HepG2 (cell line): Measurements from ENCODE around the gene INAFM1. TPM values are rescaled to one million over a fixed set of nuclear protein-coding genes. Genes with fewer than 3 reads are reported as not detected.

ENCODE experiments used
- ATAC-seq: fragments of 200-7000 bp; cut with Tn5 transposase; 3 replicates; pipeline ENCODE4 v1.9.1; 2020; ENCODE audit warnings: mild to moderate bottlenecking, moderate library complexity
- BruUV-seq: library from RNA; stranded (reverse); fragments of 400-500 nt; replicated peaks from 2 replicates; lab custom pipeline; 2021; lab: Mats Ljungman, UMichigan
- CTCF ChIA-PET: fragments of 300-600 bp; formaldehyde crosslinking; extraction: SDS; loops from one replicate; lab custom pipeline; 2021; ENCODE audit warnings: low total read pairs, inconsistent platforms, low intra/inter-chr PET ratio; lab: Yijun Ruan, JAX
- POLR2A ChIA-PET: fragments of 350-600 bp; sonication (Branson Sonifier 250); formaldehyde crosslinking; loops from one replicate; lab custom pipeline; 2020; ENCODE audit warnings: antibody characterized with exemption, inconsistent platforms; lab: Yijun Ruan, JAX
- DNase-seq: peaks from one replicate; pipeline ENCODE4 v3.0.0-alpha.2; 2015; ENCODE audit warnings: low spot score
- FAIRE-seq: peaks from 3 replicates; lab custom pipeline; 2011; peaks lifted over from hg19 to GRCh38; lab: Jason Lieb, UNC
- H2AFZ ChIP-seq: one replicate; pipeline ENCODE4 v1.6.1; 2011; ENCODE audit warnings: low read length, inconsistent platforms
- H3K27ac ChIP-seq: fragments of 300-600 bp; 3 replicates; pipeline ENCODE4 v1.8.0; 2011; ENCODE audit warnings: mixed run types, mild to moderate bottlenecking, mixed read lengths, low read length, inconsistent platforms; ENCODE audit not compliant: insufficient read depth; ENCODE audit errors: extremely low read length
- H3K27me3 ChIP-seq, 2 experiments: fragments of 200-600 bp in 1 of 2; 2 replicates in 1 of 2; 3 replicates in 1 of 2; pipeline versions ENCODE4 v1.6.0 to v1.8.0; 2011; ENCODE audit warnings: low read length in 2 of 2, mild to moderate bottlenecking in 2 of 2, moderate library complexity in 2 of 2, inconsistent platforms in 1 of 2; ENCODE audit not compliant: insufficient read depth in 2 of 2, control insufficient read depth in 1 of 2
- H3K36me3 ChIP-seq, 2 experiments: fragments of 200-600 bp in 1 of 2; replicated peaks in 1 of 2; 2 replicates in 1 of 2; 3 replicates in 1 of 2; pipeline versions ENCODE4 v1.5.1 to v1.8.0; 2011; ENCODE audit warnings: low read length in 2 of 2, inconsistent platforms in 1 of 2; ENCODE audit not compliant: insufficient read depth in 2 of 2, control insufficient read depth in 1 of 2
- H3K4me1 ChIP-seq: 2 replicates; pipeline ENCODE4 v1.5.1; 2012; ENCODE audit warnings: low read length, inconsistent platforms; ENCODE audit not compliant: insufficient read depth
- H3K4me2 ChIP-seq: 2 replicates; pipeline ENCODE4 v1.6.0; 2011; ENCODE audit warnings: low read depth, low read length, inconsistent platforms
- H3K4me3 ChIP-seq, 3 experiments: fragments of 200-600 bp in 1 of 3; sonication (generic), shearing (Covaris generic) in 1 of 3; replicated peaks in 1 of 3; 2 replicates each; pipeline ENCODE4 v1.5.1; 2011 to 2016; ENCODE audit warnings: low read length in 3 of 3, inconsistent platforms in 2 of 3, low read depth in 2 of 3, mild to moderate bottlenecking in 2 of 3, control low read depth in 1 of 3, mixed read lengths in 1 of 3; ENCODE audit not compliant: insufficient read depth in 1 of 3
- H3K79me2 ChIP-seq: one replicate; pipeline ENCODE4 v1.6.1; 2011; ENCODE audit warnings: low read length, inconsistent platforms; ENCODE audit not compliant: insufficient read depth
- H3K9ac ChIP-seq: 2 replicates; pipeline ENCODE4 v1.6.0; 2011; ENCODE audit warnings: mild to moderate bottlenecking, low read depth, low read length, inconsistent platforms; ENCODE audit not compliant: insufficient read depth
- H3K9me3 ChIP-seq: 2 replicates; pipeline ENCODE4 v1.5.1; 2012; ENCODE audit warnings: mild to moderate bottlenecking, low read length
- H4K20me1 ChIP-seq: 2 replicates; pipeline ENCODE4 v1.6.0; 2011; ENCODE audit warnings: inconsistent platforms, mild to moderate bottlenecking, low read length, moderate library complexity; ENCODE audit not compliant: insufficient read depth
- ATF1 ChIP-seq: IDR thresholded peaks from 2 replicates; pipeline ENCODE4 v1.6.1; 2016; ENCODE audit warnings: mild to moderate bottlenecking, control low read depth
- CEBPB ChIP-seq: IDR thresholded peaks from 2 replicates; pipeline ENCODE4 v1.6.1; 2011; ENCODE audit warnings: low read depth, low read length, improper control_type of control experiment, borderline replicate concordance
- E2F5 ChIP-seq: sonication (generic); formaldehyde crosslinking; conservative IDR thresholded peaks from 2 replicates; pipeline ENCODE4 v1.4.0; 2020; ENCODE audit warnings: missing genetic modification reagents
- HIC2 ChIP-seq: sonication (generic); formaldehyde crosslinking; IDR thresholded peaks from 2 replicates; pipeline ENCODE4 v1.9.0; 2022; ENCODE audit warnings: low read depth, missing genetic modification reagents
- KAT8 ChIP-seq: IDR thresholded peaks from 2 replicates; pipeline ENCODE4 v1.6.1; 2016; ENCODE audit warnings: missing genetic modification reagents, missing compliant biosample characterization
- KMT2B ChIP-seq: IDR thresholded peaks from 2 replicates; pipeline ENCODE4 v1.6.1; 2016; ENCODE audit warnings: missing genetic modification reagents, missing compliant biosample characterization
- MEIS2 ChIP-seq: sonication (generic); formaldehyde crosslinking; IDR thresholded peaks from 2 replicates; pipeline ENCODE4 v1.9.0; 2021; ENCODE audit warnings: mild to moderate bottlenecking, missing genetic modification reagents
- MIXL1 ChIP-seq: IDR thresholded peaks from 2 replicates; pipeline ENCODE4 v1.6.1; 2016
- MTA1 ChIP-seq: sonication (generic); formaldehyde crosslinking; IDR thresholded peaks from 2 replicates; pipeline ENCODE4 v1.4.0; 2020; ENCODE audit warnings: missing genetic modification reagents, mild to moderate bottlenecking, borderline replicate concordance
- MYC ChIP-seq: sonication (generic); formaldehyde crosslinking; IDR thresholded peaks from 2 replicates; pipeline ENCODE4 v1.9.0; 2021; ENCODE audit warnings: missing genetic modification reagents, borderline replicate concordance
- RXRB ChIP-seq: IDR thresholded peaks from 2 replicates; pipeline ENCODE4 v1.6.1; 2016; ENCODE audit warnings: borderline replicate concordance, missing genetic modification reagents, missing compliant biosample characterization
- SMC3 ChIP-seq: IDR thresholded peaks from 2 replicates; pipeline ENCODE4 v1.6.1; 2011; ENCODE audit warnings: low read length, improper control_type of control experiment
- SPEN ChIP-seq: sonication (generic); formaldehyde crosslinking; IDR thresholded peaks from 2 replicates; pipeline ENCODE4 v1.5.1; 2020; ENCODE audit warnings: low read depth, mild to moderate bottlenecking, missing genetic modification reagents
- STAG1 ChIP-seq: sonication (generic); formaldehyde crosslinking; IDR thresholded peaks from 2 replicates; pipeline ENCODE4 v1.4.0; 2020; ENCODE audit warnings: missing genetic modification reagents
- ZFP91 ChIP-seq: sonication (generic); formaldehyde crosslinking; IDR thresholded peaks from 2 replicates; pipeline ENCODE4 v1.9.0; 2022; ENCODE audit warnings: missing genetic modification reagents, mild to moderate bottlenecking, borderline replicate concordance
- ZNF580 ChIP-seq: IDR thresholded peaks from 2 replicates; pipeline ENCODE4 v1.6.1; 2016; ENCODE audit warnings: low read depth, borderline replicate concordance
- ZNF652 ChIP-seq: IDR thresholded peaks from 2 replicates; pipeline ENCODE4 v1.6.1; 2016; ENCODE audit warnings: low read depth, borderline replicate concordance
- ZNF75D ChIP-seq: sonication (generic); formaldehyde crosslinking; IDR thresholded peaks from 2 replicates; pipeline ENCODE4 v1.8.1; 2023; ENCODE audit warnings: missing genetic modification reagents, mild to moderate bottlenecking, borderline replicate concordance
- ZSCAN29 ChIP-seq: sonication (generic); formaldehyde crosslinking; conservative IDR thresholded peaks from 2 replicates; pipeline ENCODE4 v1.4.0; 2020; ENCODE audit warnings: mild to moderate bottlenecking, missing genetic modification reagents
- WGBS: methylation state at CpG from one replicate; pipeline ENCODE4 v1.1.6; 2017; ENCODE audit warnings: low lambda C conversion rate; 5-methylcytosine and 5-hydroxymethylcytosine counted together
- in situ Hi-C: cut with HindIII; loops from 2 replicates; pipeline ENCODE4 v1.10.0; 2017; ENCODE audit warnings: low pct_unique_long_range_greater_than_20kb; ENCODE audit not compliant: extremely low pct_ligation_motif_present
- intact Hi-C: fragments of 100-400 bp; cut with micrococcal nuclease; formaldehyde crosslinking; loops from one replicate; pipeline ENCODE4 v1.10.0; 2022; ENCODE audit not compliant: unreplicated experiment
- polyA plus RNA-seq, 8 experiments: library from polyadenylated mRNA; depleted of rRNA in 3 of 8; stranded (reverse) in 7 of 8; unstranded in 1 of 8; fragments of >200 nt; fragmentation: Illumina TruSeq in 4 of 8; extraction: Trizol in 4 of 8; gene quantifications; 2 replicates each; pipeline versions ENCODE4 v1.2.1 to v1.2.3, GENCODE V29; 2011 to 2016; ENCODE audit warnings: low read depth in 4 of 8, missing spikeins in 1 of 8, mixed read lengths in 1 of 8; ENCODE audit not compliant: insufficient read depth in 1 of 8
- total RNA-seq, 5 experiments: library from RNA; depleted of rRNA; stranded (reverse); fragments of >200 nt; fragmentation: Illumina TruSeq; extraction: Trizol; gene quantifications; 2 replicates each; pipeline ENCODE4 v1.2.3, GENCODE V29; 2016; ENCODE audit warnings: low read depth in 1 of 5

Gene INAFM1
- total and polyA plus RNA-seq, 2 of the 13 experiments (the other 11 are each of a cell fraction or from before 2014, with no cell fraction given): 0.88 to 1.9 TPM

- H3K27ac ChIP-seq: no peak overlapping the region
- ChIA-PET CTCF (interaction anchor here (1.1 to 3.3 kb wide), 3 partner anchors 9 to 131 kb away, joined by 7 to 37 read pairs (median 7); no protein-coding TSS in a partner anchor), POLR2A (no interaction called here)
- no peak overlapping the region for H3K9ac ChIP-seq
- H3K4me1 ChIP-seq: no peaks in the 10 kb centered on the region
- H2AFZ ChIP-seq: no peak overlapping the region
- H3K27me3 ChIP-seq: no peaks in the 10 kb centered on the region
- no peaks in the 10 kb centered on the region for H3K36me3 ChIP-seq
- intact Hi-C loops (loop anchor here (1.0 to 2.0 kb wide), 3 partner anchors 9 to 119 kb away; no protein-coding TSS in a partner anchor), in situ Hi-C loops (loop anchor here (5.0 to 10.0 kb wide), 2 partner anchors 96 to 119 kb away; partner anchors contain the start of gene MEIS3)
- ATAC-seq: peak; percentile 89
- WGBS: 16% methylated on average over 12 of the region's 12 CpGs
- peak; percentile 84 for FAIRE-seq
- peak; percentile 76 for DNase-seq
- H3K9me3 ChIP-seq: no peaks in the 10 kb centered on the region
- no peaks in the 10 kb centered on the region for H3K79me2 ChIP-seq
- no peak overlapping the region; the same call in 1 of the 2 replicates for H3K4me2 ChIP-seq
- H3K4me3 ChIP-seq: no peak overlapping the region
- no TSS peak for BruUV-seq
- no peaks in the 10 kb centered on the region for H4K20me1 ChIP-seq
- TF ChIP-seq ZNF652 (CRISPR knock-in tag) (no peak), KMT2B (CRISPR knock-in tag) (no peak), MYC (CRISPR knock-in tag) (no peak), ZNF75D (CRISPR knock-in tag) (no peak), ZSCAN29 (CRISPR knock-in tag) (no peak), E2F5 (no peak), KAT8 (CRISPR knock-in tag) (0 out of 2 replicates have a peak, but pooled peaks have one; percentile 25), SPEN (CRISPR knock-in tag) (no peak), MEIS2 (CRISPR knock-in tag) (no peak), STAG1 (CRISPR knock-in tag) (peak; percentile 93), ATF1 (CRISPR knock-in tag) (no peak), ZNF580 (CRISPR knock-in tag) (peak; percentile 39; the same call in 1 of the 2 replicates), HIC2 (CRISPR knock-in tag) (no peak), ZFP91 (CRISPR knock-in tag) (no peak), RXRB (CRISPR knock-in tag) (peak; percentile 26; the same call in 1 of the 2 replicates), CEBPB (no peak), MIXL1 (CRISPR knock-in tag) (0 out of 2 replicates have a peak, but pooled peaks have one; percentile 30), SMC3 (peak; percentile 92), MTA1 (CRISPR knock-in tag) (no peak)
These were observed 21.4 kb downstream of the INAFM1 start for GRCh38 chr19:47296036-47296435.
